Muscle layer of colon (tissue), 2 donors: ENCODE measurements around the gene PSMD12.
"Not testable (repeated sequence)": the region's sequence is repeated elsewhere in the genome, so short reads cannot be mapped to it uniquely, and the experiment has no call there.

Experiments used
- H3K27ac ChIP-seq: one replicate; pipeline ENCODE4 v1.7.0; 2013; ENCODE audit warnings: low read depth, mild to moderate bottlenecking, low read length, moderate library complexity
- H3K27me3 ChIP-seq, 2 donors: one replicate each; pipeline ENCODE4 v1.7.0; 2013; ENCODE audit warnings: low read length in 2 of 2, mild to moderate bottlenecking in 2 of 2; ENCODE audit not compliant: insufficient read depth in 2 of 2, control insufficient read depth in 1 of 2
- H3K36me3 ChIP-seq: one replicate; pipeline ENCODE4 v1.7.0; 2013; ENCODE audit warnings: mild to moderate bottlenecking, low read length; ENCODE audit not compliant: insufficient read depth
- H3K4me1 ChIP-seq: one replicate; pipeline ENCODE4 v1.7.0; 2013; ENCODE audit warnings: mild to moderate bottlenecking, low read length; ENCODE audit not compliant: insufficient read depth
- H3K4me3 ChIP-seq, 2 donors: one replicate each; pipeline ENCODE4 v1.7.0; 2013; ENCODE audit warnings: low read length in 2 of 2, low read depth in 1 of 2, mild to moderate bottlenecking in 1 of 2, moderate library complexity in 1 of 2
- H3K9ac ChIP-seq: one replicate; pipeline ENCODE4 v1.7.0; 2013; ENCODE audit warnings: low read length
- H3K9me3 ChIP-seq: one replicate; pipeline ENCODE4 v1.7.0; 2013; ENCODE audit warnings: mild to moderate bottlenecking, low read length
- donor health status: abdominal sarcoma.
- donor health status: Adenocarcinoma of cecum.

PSMD12 gene

DNA sequence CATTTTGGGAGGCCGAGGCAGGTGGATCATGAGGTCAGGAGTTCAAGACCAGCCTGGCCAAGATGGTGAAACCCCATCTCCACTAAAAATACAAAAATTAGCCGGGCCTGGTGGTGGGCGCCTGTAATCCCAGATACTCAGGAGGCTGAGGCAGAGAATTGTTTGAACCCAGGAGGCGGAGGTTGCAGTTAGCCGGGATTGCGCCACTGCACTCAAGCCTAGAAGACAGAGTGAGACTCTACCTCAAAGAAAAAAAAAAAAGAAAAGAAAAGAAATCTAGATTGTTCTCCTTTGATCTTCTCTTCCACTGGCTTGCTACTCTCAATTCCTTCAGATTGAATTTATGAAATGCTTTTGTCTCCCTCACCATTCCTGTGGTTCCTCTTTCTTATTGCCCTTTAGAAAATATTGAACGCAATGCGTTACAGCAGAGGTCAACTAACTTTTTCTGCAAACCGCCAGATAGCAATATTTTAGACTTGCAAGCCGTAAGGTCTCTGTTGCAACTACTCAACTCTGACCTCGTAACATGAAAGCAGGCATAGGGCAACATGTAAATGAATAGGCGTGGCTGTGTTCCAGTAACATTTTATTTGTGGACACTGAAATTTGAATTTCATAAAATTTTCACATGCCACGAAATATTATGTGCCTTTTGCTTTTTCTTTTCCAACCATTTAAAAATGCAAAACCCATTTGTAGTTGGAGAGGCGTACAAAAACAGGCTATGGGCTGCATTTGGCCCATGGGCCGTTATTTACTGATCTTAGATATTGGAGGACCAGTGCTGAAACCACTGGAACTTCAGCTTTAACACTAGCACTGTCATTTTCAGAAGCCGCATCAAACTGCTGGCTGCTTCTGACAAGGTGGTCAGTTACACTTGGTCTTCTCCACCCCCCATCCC lies 35.5 kb upstream of the PSMD12 start:
- Histone ChIP-seq H3K4me3 (no peak overlapping the region), H3K9ac (no peak overlapping the region), H3K27ac (no peak overlapping the region), H3K27me3 (no peaks in the 10 kb centered on the region), H3K36me3 (no peaks in the 10 kb centered on the region), H3K9me3 (no peaks in the 10 kb centered on the region), H3K4me1 (peaks cover 8% of the 10 kb centered on the region)

DNA sequence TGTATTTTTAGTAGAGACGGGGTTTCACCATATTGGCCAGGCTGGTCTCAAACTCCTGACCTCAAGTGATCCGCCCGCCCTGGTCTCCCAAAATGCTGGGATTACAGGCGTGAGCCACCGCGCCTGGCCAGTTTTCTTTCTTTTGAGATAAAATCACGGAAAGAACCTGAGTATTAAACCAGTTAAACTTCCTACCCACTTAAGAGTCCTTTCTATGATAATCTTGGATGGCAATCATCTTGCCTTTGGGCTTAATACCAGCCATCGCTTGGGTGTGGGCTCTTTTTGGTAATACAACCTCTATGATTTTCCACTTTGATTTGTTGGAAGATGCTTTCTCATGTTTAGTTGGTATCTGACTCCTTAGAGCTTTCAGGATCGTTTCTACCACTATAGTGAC lies 34.7 kb upstream of the PSMD12 start:
- H3K9me3 ChIP-seq, result no peaks in the 10 kb centered on the region
- H3K27ac ChIP-seq, result no peak overlapping the region
- no peaks in the 10 kb centered on the region for H3K36me3 ChIP-seq
- no peaks in the 10 kb centered on the region for H3K27me3 ChIP-seq
- no peak overlapping the region for H3K9ac ChIP-seq
- H3K4me3 ChIP-seq, result no peak overlapping the region
- H3K4me1 ChIP-seq, result peaks cover 8% of the 10 kb centered on the region

DNA sequence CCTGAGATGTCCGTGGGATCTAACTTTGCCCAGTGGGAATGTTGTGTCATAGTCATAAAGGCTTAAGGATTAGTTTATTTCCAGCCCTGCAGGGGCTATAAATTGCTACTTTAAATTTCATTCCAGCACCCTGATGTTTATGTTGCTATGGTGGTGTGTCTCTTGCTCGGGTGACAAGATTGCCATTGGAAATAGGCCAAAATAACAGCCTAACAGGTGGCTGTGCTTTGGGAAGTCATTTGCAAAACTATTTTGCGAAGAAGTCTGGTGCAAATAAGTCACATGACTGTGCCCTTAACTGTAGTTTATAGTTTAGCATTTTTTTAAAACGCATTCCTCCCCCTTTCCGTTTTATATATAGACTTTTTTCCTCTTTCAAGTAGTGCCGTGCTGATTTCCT lies 33.8 kb upstream of the PSMD12 start:
- peaks cover 8% of the 10 kb centered on the region for H3K4me1 ChIP-seq
- no peaks in the 10 kb centered on the region for H3K27me3 ChIP-seq
- no peaks in the 10 kb centered on the region for H3K36me3 ChIP-seq
- H3K9ac ChIP-seq, result no peak overlapping the region
- no peak overlapping the region for H3K4me3 ChIP-seq
- H3K9me3 ChIP-seq, result no peaks in the 10 kb centered on the region
- no peak overlapping the region for H3K27ac ChIP-seq

DNA sequence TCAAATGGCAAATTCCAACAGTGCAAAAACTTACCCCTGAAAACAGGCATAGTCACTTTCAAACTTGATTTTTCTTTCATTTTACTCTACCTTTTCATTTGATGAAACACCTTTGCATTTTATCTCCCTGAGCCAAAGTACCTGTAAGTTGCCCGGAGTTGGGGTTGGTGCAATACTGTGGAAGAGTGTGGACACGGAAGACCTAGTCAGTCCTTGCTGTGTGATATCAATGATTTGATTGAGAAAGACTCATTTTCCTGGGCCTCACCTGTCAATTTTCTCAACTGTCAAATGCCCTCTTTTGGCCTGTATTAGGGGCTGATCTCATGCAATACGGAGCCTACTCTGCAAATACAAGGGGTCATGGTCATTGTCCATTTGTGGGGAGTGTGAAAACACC lies 33.3 kb upstream of the PSMD12 start:
- Histone ChIP-seq H3K4me1 (peaks cover 8% of the 10 kb centered on the region), H3K36me3 (no peaks in the 10 kb centered on the region), H3K9ac (no peak overlapping the region), H3K27ac (no peak overlapping the region), H3K27me3 (no peaks in the 10 kb centered on the region), H3K9me3 (no peaks in the 10 kb centered on the region), H3K4me3 (no peak overlapping the region)

DNA sequence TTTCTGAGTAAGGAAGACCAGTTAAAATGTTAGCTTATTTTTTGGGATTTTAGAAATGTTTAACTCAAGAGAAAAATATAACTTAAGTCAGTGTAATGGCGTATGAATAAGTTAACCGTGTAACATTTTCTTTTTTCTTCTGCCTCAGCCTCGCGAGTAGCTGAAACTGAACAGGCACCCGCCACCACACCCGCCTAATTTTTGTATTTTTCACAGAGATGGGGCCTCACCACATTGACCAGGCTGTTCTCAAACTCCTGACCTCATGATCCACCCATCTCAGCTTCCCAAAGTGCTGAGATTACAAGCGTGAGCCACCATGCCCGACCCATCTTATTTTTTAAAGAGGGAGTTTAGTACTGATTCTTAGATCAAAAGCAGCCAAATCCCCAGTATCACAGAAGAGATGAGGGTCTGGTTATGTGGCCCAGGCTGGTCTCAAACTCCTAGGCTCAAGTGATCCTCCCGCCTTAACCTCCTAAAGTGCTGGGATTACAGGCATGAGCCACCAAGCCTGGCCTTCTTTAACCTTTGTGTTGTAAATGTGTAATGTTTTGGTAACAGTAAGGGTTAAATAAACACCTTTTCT lies 27.5 kb upstream of the PSMD12 start:
- no peak overlapping the region for H3K27ac ChIP-seq
- no peaks in the 10 kb centered on the region for H3K9me3 ChIP-seq
- no peak overlapping the region for H3K4me3 ChIP-seq
- no peaks in the 10 kb centered on the region for H3K36me3 ChIP-seq
- no peaks in the 10 kb centered on the region for H3K27me3 ChIP-seq
- H3K9ac ChIP-seq, result no peak overlapping the region
- no peaks in the 10 kb centered on the region for H3K4me1 ChIP-seq

DNA sequence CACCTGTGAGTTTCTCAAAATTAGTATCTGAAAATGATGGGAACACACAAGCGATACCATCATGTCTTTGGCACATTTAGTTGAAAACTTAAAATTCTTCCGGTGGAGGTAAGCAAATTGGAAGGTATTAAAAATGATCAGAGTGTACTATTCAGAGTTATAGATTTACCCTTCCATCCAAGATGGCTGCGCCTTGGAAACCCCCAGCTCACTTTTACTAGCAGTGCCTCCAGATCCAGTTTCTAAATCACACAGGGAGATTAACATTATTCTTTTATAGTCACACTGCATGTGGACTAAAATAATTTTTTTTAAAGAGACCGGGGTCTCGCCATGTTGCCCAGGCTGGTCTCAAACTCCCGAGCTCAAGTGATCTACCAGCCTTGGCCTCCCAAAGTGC lies 25.7 kb upstream of the PSMD12 start:
- Histone ChIP-seq H3K4me1 (no peaks in the 10 kb centered on the region), H3K27ac (no peak overlapping the region), H3K36me3 (no peaks in the 10 kb centered on the region)

DNA sequence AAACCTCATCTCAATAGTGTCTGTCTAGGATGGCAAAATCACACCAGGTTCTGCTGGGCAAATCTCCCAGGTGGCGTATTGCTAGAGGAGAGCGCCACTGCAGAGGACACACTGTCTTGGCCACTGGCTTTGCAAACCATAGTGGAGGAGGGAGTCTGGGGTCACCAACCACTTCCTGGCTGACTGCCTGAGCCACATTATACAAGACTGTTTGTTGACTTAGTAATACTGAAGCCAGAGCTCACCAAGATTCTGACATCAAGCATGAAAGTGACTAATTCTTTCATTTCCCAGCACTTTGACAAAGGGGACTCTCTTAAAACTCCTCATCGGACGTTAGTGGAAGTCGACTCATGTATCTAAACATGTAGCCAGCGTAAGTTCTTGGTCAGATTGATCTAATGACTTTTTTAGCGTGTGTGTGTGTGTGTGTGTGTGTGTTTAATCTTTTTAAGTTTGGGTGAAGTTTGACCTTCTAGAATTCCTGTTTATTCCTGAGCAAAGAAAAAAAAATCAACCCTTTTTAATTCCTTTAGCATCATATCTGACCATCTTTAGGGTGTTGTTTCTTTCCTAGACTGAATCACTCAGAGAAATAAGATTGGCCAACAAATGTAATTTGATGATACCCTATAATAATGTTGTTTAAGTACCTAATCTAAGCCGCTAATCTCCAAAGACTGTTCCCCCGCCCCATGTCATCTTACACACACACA lies 24.4 kb upstream of the PSMD12 start:
- H3K9me3 ChIP-seq, result no peaks in the 10 kb centered on the region
- no peak overlapping the region for H3K27ac ChIP-seq
- H3K4me3 ChIP-seq, result no peak overlapping the region
- no peaks in the 10 kb centered on the region for H3K4me1 ChIP-seq
- no peaks in the 10 kb centered on the region for H3K36me3 ChIP-seq
- no peaks in the 10 kb centered on the region for H3K27me3 ChIP-seq
- no peak overlapping the region for H3K9ac ChIP-seq

More for the DNA sequence above, 25.7 kb upstream of the PSMD12 start:
- Histone ChIP-seq H3K27me3 (no peaks in the 10 kb centered on the region), H3K9ac (no peak overlapping the region), H3K4me3 (no peak overlapping the region), H3K9me3 (no peaks in the 10 kb centered on the region)

DNA sequence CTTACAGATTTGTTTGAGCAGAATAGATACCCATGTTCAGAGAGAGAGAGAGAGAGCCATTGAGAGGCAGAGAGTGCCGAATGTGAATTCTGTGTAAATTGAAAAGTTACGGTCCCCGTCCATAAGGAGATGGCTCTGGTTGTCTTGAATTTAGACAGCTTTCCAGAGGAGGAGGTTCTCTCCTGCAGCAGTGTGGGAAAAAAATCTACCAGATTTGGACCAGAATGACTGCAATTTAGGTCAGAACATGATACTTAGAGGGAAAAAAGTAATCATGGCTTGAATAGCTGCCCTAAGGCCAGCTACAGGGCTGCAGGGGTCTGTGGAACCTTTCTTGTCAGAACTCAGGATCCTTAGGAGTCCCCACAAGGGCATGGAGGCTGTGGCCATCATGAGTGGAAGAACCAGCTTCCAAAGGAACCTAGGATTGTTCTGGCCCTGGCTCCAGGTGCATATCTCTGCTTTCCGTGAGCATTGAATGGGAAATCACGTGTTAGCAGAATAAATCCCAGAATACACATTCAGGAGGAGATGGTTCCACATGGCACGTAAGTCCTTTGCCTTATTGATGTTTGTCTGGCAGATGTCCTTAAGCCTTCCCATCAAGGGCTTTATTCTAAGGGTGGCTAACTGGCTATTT lies 23.7 kb upstream of the PSMD12 start:
- Histone ChIP-seq H3K27ac (no peak overlapping the region), H3K4me3 (no peak overlapping the region), H3K27me3 (no peaks in the 10 kb centered on the region), H3K9me3 (no peaks in the 10 kb centered on the region), H3K9ac (no peak overlapping the region), H3K36me3 (no peaks in the 10 kb centered on the region), H3K4me1 (no peaks in the 10 kb centered on the region)

DNA sequence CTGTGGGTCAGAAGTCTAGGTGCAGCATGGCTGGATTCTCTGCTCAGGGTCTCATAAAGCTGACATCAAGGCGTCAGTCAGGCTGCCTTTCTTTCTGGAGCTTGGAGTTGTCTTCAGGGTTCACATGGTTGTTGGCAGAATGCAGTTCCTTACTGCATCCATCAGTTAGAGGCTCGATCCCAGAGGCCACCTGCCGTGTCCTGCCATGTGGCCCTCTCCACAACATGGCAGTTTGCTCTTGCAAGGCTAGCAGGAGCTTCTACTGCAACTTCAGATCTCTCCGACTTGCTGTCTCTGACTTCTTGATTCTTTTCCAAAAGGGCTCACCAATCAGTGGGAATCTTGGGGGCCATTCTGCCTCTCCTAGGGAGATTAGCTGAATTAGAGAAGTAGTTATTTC lies 22.6 kb upstream of the PSMD12 start:
- Histone ChIP-seq H3K27me3 (no peaks in the 10 kb centered on the region), H3K36me3 (no peaks in the 10 kb centered on the region), H3K4me1 (no peaks in the 10 kb centered on the region), H3K27ac (no peak overlapping the region), H3K9me3 (no peaks in the 10 kb centered on the region), H3K9ac (no peak overlapping the region), H3K4me3 (no peak overlapping the region)

DNA sequence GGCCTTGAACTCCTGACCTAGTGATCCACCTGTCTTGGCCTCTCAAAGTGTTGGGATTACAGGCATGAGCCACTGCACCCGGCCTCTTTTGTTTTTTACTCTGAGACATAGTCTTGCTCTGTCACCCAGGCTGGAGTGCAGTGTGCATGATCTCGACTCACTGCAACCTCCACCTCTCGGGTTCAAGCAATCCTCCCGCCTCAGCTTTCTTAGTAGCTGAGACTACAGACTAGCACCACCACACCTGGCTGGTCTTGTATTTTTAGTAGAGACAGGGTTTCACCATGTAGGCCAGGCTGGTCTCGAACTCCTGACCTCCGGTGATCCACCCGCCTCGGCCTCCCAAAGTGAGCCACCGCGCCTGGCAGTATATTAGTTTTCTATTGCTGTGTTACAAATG lies 22.2 kb upstream of the PSMD12 start:
- not testable (repeated sequence) for H3K4me3 ChIP-seq, H3K27ac ChIP-seq, H3K36me3 ChIP-seq, H3K9ac ChIP-seq, H3K4me1 ChIP-seq, H3K9me3 ChIP-seq, H3K27me3 ChIP-seq

DNA sequence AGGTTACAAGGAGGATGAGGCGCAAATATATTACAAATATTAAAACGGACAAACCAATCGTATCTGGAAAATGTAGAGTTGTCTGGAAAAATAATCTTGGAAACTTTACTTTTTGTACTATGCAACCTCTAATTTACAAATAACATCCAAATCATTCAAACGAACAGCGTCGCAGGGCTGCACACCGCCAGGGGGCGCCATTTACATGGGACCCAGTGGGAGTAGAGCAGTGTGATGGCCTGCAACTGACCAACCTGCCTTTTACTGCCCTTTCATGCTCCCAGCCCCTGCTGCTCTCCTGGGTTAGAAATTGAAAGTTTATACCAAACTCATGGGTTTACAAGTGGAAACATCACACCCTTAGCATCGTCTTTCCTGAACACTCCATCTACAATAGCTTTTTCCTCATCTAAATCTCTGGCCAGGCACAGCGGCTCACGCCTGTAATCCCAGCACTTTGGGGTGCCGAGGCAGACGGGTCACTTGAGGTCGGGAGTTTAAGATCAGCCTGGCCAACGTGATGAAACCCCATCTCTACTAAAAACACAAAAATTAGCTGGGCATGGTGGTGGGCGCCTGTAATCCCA lies 20.7 kb upstream of the PSMD12 start:
- Histone ChIP-seq H3K9me3 (no peaks in the 10 kb centered on the region), H3K36me3 (no peaks in the 10 kb centered on the region), H3K27me3 (no peaks in the 10 kb centered on the region), H3K4me1 (no peaks in the 10 kb centered on the region), H3K4me3 (no peak overlapping the region), H3K27ac (no peak overlapping the region), H3K9ac (no peak overlapping the region)
